Neural cell (in vitro differentiated cells): Measurements from ENCODE around the gene BMPR1A.

Experiments
- CTCF ChIP-seq: fragments of 450-650 bp; IDR thresholded peaks from 2 replicates; pipeline ENCODE4 v1.5.1; 2014; ENCODE audit warnings: antibody characterized with exemption, mild to moderate bottlenecking, moderate library complexity; ENCODE audit not compliant: poor library complexity, severe bottlenecking
- EP300 ChIP-seq: fragments of 450-650 bp; conservative IDR thresholded peaks from 2 replicates; pipeline ENCODE4 v1.6.1; 2014; ENCODE audit warnings: antibody characterized with exemption, mild to moderate bottlenecking, moderate library complexity; ENCODE audit not compliant: poor library complexity, severe bottlenecking
- POLR2AphosphoS5 ChIP-seq: IDR thresholded peaks from 2 replicates; pipeline ENCODE4 v1.6.1; 2012
- RAD21 ChIP-seq: fragments of 450-650 bp; conservative IDR thresholded peaks from 2 replicates; pipeline ENCODE4 v1.6.1; 2014; ENCODE audit warnings: antibody characterized with exemption, mild to moderate bottlenecking, moderate library complexity
- SMC3 ChIP-seq: fragments of 450-650 bp; conservative IDR thresholded peaks from 2 replicates; pipeline ENCODE4 v1.6.1; 2014; ENCODE audit warnings: antibody characterized with exemption, mild to moderate bottlenecking, moderate library complexity; ENCODE audit not compliant: poor library complexity
- TAF1 ChIP-seq: IDR thresholded peaks from 2 replicates; pipeline ENCODE4 v1.6.1; 2012; ENCODE audit warnings: low read depth

- TF ChIP-seq CTCF, result no peak
- no peak for TF ChIP-seq POLR2AphosphoS5
- no peak for TF ChIP-seq EP300
- no peak for TF ChIP-seq SMC3
- TF ChIP-seq TAF1, result no peak
- no peak for TF ChIP-seq RAD21
Measured at GRCh38 chr10:86960863-86961434, 204.5 kb downstream of the BMPR1A start.
